Measurements from ENCODE around the gene TMIGD2. TPM values are rescaled to one million over a fixed set of nuclear protein-coding genes. Genes with fewer than 3 reads are reported as not detected.

Gene TMIGD2
- total and polyA plus RNA-seq, 2 of the 4 experiments (the other 2 are of a cell fraction), result not detected

DNA sequence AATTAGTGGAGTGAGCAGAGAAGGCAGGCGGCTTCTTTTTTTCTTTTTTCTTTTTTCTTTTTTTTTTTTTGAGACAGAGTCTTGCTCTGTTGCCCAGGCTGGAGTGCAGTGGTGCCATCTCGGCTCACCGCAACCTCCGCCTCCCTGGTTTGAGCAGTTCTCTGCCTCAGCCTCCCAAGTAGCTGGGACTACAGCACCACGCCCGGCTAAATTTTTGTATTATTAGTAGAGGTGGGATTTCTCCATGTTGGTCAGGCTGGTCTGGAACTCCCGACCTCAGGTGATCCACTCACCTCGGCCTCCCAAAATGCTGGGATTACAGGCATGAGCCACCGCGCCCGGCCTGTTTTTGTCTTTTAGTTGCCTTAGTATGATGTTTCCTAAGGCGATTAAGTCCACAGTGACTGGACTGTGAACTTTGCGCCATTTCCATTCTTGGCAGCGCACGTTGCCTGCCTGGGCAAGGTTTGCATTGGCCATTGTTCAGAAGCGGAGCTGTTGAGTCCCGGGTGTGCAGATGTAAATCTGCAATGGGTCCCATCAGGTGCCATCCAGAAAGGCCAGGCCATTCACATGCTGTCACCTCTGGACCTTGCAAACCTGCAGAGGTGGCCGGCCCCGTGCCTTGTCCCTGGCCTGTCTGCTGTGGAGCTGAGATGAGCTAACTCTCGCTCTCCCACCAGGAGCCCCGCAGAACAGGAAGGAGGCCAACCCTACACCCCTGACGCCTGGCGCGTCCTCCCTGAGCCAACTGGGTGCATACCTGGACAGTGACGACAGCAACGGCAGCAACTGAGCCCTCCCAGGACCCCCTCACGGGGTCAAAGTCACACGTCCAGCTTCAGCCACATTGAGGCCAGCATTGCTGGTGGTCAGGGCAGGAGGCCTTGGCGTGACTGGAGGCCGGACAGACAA is 34.0 kb downstream of the TMIGD2 start:
- Histone ChIP-seq H3K27me3 (ENCODE audit: control insufficient read depth, insufficient read depth, low read length) (no peaks in the 10 kb centered on the region), H2BK5ac (ENCODE audit: low read depth, low read length, poor library complexity, severe bottlenecking) (no peak overlapping the region), H4K20me1 (ENCODE audit: insufficient read depth, low read length) (peaks cover 6% of the 10 kb centered on the region; the same call in 1 of the 2 replicates), H3K18ac (ENCODE audit: low read depth, low read length) (no peak overlapping the region), H4K8ac (ENCODE audit: low read depth in 2 of 2, low read length in 2 of 2) (no peak overlapping the region), H2AK9ac (replicated peaks; ENCODE audit: low read depth, low read length, poor library complexity) (no peak overlapping the region), H2BK120ac (ENCODE audit: low read depth, low read length) (no peak overlapping the region), H3K27ac (ENCODE audit: insufficient read depth, low read length) (no peak overlapping the region), H3K4me1 (ENCODE audit: control insufficient read depth, insufficient read depth, low read length) (no peaks in the 10 kb centered on the region), H3K9me3 (ENCODE audit: control insufficient read depth, insufficient read depth, low read length) (peaks cover 2% of the 10 kb centered on the region; the same call in 1 of the 2 replicates), H3K56ac (ENCODE audit: extremely low read depth, insufficient read depth, low read length) (no peak overlapping the region), H3K23ac (ENCODE audit: low read depth, low read length) (no peak overlapping the region), H2BK15ac (ENCODE audit: low read depth, low read length) (no peak overlapping the region), H3K4me2 (ENCODE audit: low read depth, low read length) (no peak overlapping the region), H2BK20ac (ENCODE audit: low read depth, low read length) (no peak overlapping the region), H3K79me1 (ENCODE audit: low read depth in 1 of 2, low read length in 2 of 2) (no peaks in the 10 kb centered on the region), H3K36me3 (ENCODE audit: control insufficient read depth, insufficient read depth, low read length) (peaks cover 21% of the 10 kb centered on the region), H4K5ac (ENCODE audit: low read depth, low read length) (no peak overlapping the region), H3K4ac (ENCODE audit: low read depth, low read length) (no peak overlapping the region), H2AK5ac (ENCODE audit: low read depth, low read length) (no peak overlapping the region), H2AFZ (replicated peaks; ENCODE audit: low read length, poor library complexity) (no peak overlapping the region), H3K9me1 (ENCODE audit: insufficient read depth, low read length) (no peaks in the 10 kb centered on the region), H4K91ac (ENCODE audit: insufficient read depth, low read depth, low read length) (no peak overlapping the region), H3K4me3 (ENCODE audit: insufficient read depth, low read depth, low read length) (no peak overlapping the region), H3K14ac (replicated peaks; ENCODE audit: low read depth, low read length) (no peak overlapping the region), H3K9ac (ENCODE audit: low read depth, low read length) (no peak overlapping the region)
- ChIA-PET CTCF (interaction anchor here (0.6 to 2.4 kb wide), 4 partner anchors 13 to 85 kb away, joined by 3 to 11 read pairs (median 6); no protein-coding TSS in a partner anchor), POLR2A (ENCODE audit: unreplicated experiment) (no interaction called here)
- DNase-seq, result no peak
- 93% methylated on average over 13 of the region's 30 CpGs; no CpG with 5 or more reads in 1 of the 2 experiments for WGBS, 2 experiments (ENCODE audit: extremely low coverage in 2 of 2, insufficient read length in 1 of 2)
- intact Hi-C loops (cut with micrococcal nuclease), result loop anchor here (1.0 kb wide), 2 partner anchors 84 to 132 kb away; partner anchors contain the start of gene SH3GL1
- dilution Hi-C loops (cut with HindIII; ENCODE audit: low sequenced_read_pairs, unreplicated experiment), result no loop called here
- no peak for ATAC-seq (ENCODE audit: low read depth)
- no TSS peak for BruUV-seq (replicated peaks)
- in situ Hi-C loops (cut with MboI; ENCODE audit: low sequenced_read_pairs), result loop anchor here (5.0 kb wide), 1 partner anchor 84 kb away; no protein-coding TSS in a partner anchor
- no peak for TF ChIP-seq CEBPB (IDR thresholded peaks at IDR 0.05; ENCODE audit: low read depth, low read length)
- TF ChIP-seq FOS (IDR thresholded peaks at IDR 0.05; ENCODE audit: low read depth, low read length), result no peak
- no peak for TF ChIP-seq RCOR1 (IDR thresholded peaks at IDR 0.05; ENCODE audit: insufficient replicate concordance, low read length)
- TF ChIP-seq MAFK (IDR thresholded peaks at IDR 0.05; ENCODE audit: low read depth, low read length), result no peak
- TF ChIP-seq RAD21 (IDR thresholded peaks at IDR 0.05; ENCODE audit: low read length), result no peak
- no peak for TF ChIP-seq NFE2L2 (IDR thresholded peaks at IDR 0.05; ENCODE audit: low read depth, low read length)
- no peak for TF ChIP-seq RFX5 (IDR thresholded peaks at IDR 0.05; ENCODE audit: low read depth, low read length)
- TF ChIP-seq CHD1 (IDR thresholded peaks at IDR 0.05; ENCODE audit: low read depth, low read length), result no peak
- TF ChIP-seq POLR2A (IDR thresholded peaks at IDR 0.05; ENCODE audit: low read depth, low read length), result no peak
- TF ChIP-seq, protein P1, sequence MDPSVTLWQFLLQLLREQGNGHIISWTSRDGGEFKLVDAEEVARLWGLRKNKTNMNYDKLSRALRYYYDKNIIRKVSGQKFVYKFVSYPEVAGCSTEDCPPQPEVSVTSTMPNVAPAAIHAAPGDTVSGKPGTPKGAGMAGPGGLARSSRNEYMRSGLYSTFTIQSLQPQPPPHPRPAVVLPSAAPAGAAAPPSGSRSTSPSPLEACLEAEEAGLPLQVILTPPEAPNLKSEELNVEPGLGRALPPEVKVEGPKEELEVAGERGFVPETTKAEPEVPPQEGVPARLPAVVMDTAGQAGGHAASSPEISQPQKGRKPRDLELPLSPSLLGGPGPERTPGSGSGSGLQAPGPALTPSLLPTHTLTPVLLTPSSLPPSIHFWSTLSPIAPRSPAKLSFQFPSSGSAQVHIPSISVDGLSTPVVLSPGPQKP (IDR thresholded peaks at IDR 0.05; ENCODE audit: borderline replicate concordance, low read depth, low read length), result no peak
- no peak for TF ChIP-seq SMC3 (IDR thresholded peaks at IDR 0.05; ENCODE audit: low read depth, low read length)
- TF ChIP-seq MAZ (IDR thresholded peaks at IDR 0.05; ENCODE audit: borderline replicate concordance, low read depth, low read length), result no peak
- TF ChIP-seq, protein P2, sequence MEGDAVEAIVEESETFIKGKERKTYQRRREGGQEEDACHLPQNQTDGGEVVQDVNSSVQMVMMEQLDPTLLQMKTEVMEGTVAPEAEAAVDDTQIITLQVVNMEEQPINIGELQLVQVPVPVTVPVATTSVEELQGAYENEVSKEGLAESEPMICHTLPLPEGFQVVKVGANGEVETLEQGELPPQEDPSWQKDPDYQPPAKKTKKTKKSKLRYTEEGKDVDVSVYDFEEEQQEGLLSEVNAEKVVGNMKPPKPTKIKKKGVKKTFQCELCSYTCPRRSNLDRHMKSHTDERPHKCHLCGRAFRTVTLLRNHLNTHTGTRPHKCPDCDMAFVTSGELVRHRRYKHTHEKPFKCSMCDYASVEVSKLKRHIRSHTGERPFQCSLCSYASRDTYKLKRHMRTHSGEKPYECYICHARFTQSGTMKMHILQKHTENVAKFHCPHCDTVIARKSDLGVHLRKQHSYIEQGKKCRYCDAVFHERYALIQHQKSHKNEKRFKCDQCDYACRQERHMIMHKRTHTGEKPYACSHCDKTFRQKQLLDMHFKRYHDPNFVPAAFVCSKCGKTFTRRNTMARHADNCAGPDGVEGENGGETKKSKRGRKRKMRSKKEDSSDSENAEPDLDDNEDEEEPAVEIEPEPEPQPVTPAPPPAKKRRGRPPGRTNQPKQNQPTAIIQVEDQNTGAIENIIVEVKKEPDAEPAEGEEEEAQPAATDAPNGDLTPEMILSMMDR (conservative IDR thresholded peaks at IDR 0.05; ENCODE audit: low read depth, low read length), result no peak
- TF ChIP-seq BHLHE40 (IDR thresholded peaks at IDR 0.05; ENCODE audit: low read depth, low read length), result no peak
- no peak for TF ChIP-seq MXI1 (IDR thresholded peaks at IDR 0.05; ENCODE audit: borderline replicate concordance, low read depth, low read length)
